Measurements from ENCODE around the gene ENTPD3.

- TF ChIP-seq, protein P1, sequence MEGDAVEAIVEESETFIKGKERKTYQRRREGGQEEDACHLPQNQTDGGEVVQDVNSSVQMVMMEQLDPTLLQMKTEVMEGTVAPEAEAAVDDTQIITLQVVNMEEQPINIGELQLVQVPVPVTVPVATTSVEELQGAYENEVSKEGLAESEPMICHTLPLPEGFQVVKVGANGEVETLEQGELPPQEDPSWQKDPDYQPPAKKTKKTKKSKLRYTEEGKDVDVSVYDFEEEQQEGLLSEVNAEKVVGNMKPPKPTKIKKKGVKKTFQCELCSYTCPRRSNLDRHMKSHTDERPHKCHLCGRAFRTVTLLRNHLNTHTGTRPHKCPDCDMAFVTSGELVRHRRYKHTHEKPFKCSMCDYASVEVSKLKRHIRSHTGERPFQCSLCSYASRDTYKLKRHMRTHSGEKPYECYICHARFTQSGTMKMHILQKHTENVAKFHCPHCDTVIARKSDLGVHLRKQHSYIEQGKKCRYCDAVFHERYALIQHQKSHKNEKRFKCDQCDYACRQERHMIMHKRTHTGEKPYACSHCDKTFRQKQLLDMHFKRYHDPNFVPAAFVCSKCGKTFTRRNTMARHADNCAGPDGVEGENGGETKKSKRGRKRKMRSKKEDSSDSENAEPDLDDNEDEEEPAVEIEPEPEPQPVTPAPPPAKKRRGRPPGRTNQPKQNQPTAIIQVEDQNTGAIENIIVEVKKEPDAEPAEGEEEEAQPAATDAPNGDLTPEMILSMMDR (conservative IDR thresholded peaks at IDR 0.05), result no peak
- TF ChIP-seq ZFX (IDR thresholded peaks at IDR 0.05), result no peak
Measured at GRCh38 chr3:40363674-40364073, 23.3 kb upstream of the ENTPD3 start.
